HG02973 (cell line): ENCODE measurements around the gene SENP8.

Experiments
- ATAC-seq: cut with Tn5 transposase; IDR thresholded peaks from one replicate; pipeline ENCODE4 v1.9.1; 2021; ENCODE audit warnings: moderate library complexity; ENCODE audit not compliant: unreplicated experiment

SENP8 gene

DNA sequence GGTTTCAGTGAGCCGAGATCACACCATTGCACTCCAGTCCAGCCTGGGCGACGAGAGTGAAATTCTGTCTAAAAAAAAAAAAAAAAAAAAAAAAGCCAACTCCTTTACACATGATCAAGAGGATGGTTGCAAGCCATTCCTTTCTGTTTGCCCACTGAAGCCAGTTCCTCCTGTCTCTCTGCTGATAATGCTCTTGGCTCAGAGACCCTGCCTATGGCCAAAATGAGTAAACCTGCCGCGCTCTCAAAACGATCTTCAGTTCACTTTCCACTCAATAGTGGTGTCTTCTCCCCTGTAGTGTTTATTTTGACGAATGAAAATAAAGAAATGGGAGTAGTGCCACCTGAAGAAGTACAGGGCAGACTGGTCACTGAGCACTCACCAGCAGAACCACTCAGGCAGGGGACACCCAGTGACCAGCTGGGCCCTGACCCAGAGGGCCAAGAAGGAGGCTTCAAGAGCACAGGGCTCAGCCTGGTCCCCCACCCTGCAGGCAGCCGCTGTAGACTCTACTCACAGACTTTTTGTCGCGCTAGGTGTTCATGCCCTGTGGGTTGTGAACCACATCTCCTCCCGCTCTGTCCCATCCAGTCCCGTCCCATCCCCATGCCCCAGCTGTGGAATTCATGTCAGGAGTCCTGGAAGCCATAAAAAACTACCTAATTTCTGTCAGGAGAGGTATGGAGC lies 55.8 kb downstream of the SENP8 start:
- no peak for ATAC-seq

GRCh38 chr15:72174551-72175165 lies 56.5 kb downstream of the SENP8 start:
- ATAC-seq, result no peak

DNA sequence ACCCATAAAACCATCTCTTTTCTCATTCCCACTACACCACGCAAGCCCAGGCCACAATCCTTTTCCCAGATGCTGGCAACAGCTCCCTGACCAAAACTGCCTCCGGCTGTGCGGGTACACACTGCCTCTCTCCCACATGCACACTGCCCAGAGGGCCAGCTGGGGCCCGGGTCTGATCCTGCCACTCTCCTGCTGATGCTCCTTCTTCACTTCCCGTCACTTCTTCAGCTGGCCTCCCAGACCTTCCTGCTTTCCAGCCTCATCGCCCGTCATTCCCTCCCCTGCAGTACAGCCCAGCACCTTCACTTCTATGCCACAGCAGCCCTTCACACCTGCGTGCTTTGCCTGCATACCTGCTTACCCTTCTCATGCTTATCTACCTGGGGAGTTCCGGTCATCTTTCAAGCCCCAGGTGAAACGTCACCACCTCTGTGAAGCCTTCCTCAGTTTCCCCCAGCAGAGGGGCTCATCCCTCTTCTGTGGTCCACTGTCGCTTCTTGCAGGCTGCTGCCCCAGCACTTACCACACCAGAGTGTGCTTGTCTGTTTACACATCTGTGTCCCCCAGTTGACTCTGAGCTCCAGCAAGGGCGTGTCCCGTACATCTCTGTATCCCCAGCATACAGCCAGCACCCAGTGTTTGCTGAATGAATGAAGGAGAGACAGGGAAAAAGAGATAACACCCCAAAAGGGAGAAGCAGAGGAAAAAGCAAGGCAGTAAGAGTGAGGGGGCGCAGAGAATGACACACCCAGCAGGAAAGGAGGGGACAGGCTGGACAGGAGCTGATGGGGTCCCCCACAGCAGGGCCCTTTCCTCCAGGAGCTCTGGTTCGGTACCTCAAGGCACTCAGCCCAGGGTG lies 57.2 kb downstream of the SENP8 start:
- no peak for ATAC-seq

GRCh38 chr15:72176159-72176558 lies 58.0 kb downstream of the SENP8 start:
- ATAC-seq, result no peak

- no peak for ATAC-seq
Observed at GRCh38 chr15:72176743-72177142, 58.5 kb downstream of the SENP8 start.

GRCh38 chr15:72178976-72179585 lies 60.9 kb downstream of the SENP8 start:
- no peak for ATAC-seq

GRCh38 chr15:72179950-72180581 lies 61.9 kb downstream of the SENP8 start:
- ATAC-seq, result no peak

DNA sequence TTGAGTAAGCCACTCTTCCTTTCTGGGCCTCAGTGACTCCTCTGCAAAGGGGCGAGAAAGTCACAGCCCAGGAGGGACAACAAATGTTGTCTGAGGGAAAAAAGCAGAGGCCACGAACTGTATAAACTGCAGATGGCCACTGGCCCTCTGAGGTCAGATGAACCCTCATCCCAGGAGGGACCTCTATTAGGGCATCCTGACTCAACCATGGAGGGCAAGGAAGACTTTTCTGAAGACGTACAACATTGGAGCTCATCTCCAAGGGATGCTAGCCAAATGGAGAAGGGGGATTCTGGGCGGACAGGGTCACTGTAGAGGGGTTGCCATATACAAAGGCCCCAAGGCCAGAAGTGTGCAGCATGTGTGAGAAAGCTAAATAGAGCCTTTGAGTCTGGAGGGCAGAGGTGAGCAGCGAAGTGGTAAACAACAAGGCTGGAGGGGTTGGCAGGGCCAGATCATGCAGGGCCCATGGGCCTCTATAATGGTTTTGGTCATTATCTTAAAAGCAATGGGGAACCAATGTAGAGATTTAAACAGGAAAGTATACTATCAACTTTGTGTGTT lies 62.6 kb downstream of the SENP8 start:
- no peak for ATAC-seq

GRCh38 chr15:72182244-72182643 lies 64.0 kb downstream of the SENP8 start:
- no peak for ATAC-seq

DNA sequence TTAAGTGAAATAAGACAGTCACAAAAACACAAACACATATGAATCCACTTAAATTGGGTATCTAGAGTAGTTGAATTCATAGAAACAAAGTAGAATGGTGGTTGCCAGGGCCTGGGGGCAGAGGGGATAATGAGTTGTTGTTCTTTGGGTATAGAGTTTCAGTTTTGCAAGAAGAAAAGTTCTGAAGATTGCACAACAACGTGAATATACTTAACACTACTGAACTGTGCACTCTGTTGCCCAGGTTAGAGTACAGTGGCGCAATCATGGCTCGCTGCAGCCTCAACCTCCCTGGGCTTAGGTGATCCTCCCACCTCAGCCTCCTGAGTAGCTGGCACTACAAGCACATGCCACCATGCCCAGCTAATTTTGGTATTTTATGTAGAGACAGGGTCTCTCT lies 64.5 kb downstream of the SENP8 start:
- no peak for ATAC-seq

- ATAC-seq, result no peak
Observed at GRCh38 chr15:72183781-72184164, 65.6 kb downstream of the SENP8 start.

DNA sequence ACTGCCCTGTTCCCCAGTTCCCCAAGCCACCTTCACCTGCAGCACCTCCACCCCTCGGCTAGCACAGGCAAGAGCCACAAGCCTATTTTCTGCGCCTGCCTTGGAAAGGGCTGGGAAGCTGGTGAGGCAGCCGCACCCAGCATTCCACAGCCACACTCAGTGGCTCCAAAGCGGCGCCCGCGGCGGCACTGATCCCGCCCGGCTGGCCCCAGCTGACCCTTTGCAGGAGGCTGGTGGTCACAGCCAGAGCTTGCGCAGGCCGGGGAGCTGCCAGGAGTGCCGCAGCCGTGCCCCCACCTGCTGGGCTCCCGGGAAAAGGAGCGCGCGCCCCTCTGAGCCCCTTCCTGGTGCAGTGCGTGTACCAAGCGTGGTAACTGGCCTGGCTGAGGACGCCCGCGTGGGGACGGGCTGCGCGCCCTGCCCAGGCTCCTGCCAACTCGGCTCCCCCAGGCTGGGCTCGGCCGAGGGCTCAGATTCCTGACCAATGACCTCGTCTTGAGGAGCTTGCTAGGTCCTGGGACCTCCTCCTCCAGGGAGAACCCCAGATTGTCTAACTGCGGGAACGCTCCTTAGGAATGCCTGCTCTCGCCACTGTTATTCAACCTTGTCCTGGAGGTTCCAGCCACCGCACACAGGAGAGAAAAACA lies 66.1 kb downstream of the SENP8 start:
- no peak for ATAC-seq

DNA sequence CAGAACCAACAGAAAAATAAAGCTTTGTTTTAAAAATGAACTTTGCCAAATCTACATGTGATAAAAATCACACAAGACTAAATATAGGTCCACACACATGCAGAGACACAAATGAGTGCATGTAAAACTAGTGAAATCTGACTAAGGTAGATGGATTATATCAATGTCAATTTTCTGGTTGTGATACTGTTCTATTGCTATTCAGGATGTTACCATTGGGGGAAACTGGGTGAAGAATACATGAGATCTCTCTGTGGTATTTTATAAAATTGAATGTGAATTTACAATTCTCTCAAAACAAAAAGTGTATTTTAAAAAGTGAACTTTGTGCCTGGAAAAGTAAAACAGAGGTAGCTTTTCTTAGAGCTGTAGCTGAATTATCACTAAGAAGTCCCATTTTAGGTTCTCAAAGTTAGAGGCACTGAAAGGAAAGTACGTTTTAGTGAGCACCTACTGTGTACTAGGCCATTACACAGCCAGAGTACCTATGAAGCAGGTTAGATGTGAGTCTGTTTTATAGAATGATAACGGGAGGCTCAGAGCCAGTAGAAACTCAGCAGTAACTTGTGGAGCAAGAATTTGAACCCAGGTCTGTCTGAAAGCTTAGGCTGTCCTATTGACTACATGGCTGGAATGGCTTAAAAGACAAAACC lies 71.2 kb downstream of the SENP8 start:
- no peak for ATAC-seq

GRCh38 chr15:72192416-72192815 lies 74.2 kb downstream of the SENP8 start:
- no peak for ATAC-seq
